ENCODE data around the gene ITGAE. TPM values are rescaled to one million over a fixed set of nuclear protein-coding genes. Genes with fewer than 3 reads are reported as not detected.

ITGAE gene
- total RNA-seq, 2 donors from 2014 or later = 9.1 to 12.9 TPM

DNA sequence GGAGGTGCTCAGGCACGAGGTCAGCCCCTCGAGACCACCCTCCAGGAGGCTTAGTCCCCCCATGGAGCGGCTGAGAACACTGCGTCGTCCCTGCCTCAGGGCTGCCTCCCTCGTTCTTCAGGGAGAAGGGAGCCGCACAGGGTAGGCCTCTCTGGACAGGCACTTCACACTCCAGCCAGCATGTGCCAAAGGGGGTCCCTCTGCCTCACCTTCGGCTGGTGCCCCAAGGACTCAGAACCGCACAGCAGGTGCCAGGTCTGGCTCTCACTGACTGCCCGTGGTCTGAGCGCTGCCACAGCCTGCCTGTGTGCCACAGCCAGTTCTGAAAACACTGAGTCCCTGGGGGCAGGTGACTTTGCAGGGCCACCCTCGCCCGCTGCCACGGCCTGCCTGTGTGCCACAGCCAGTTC is 112.1 kb downstream of the ITGAE start:
- Histone ChIP-seq H3K27me3 (peaks cover 0 to 15% of the 10 kb centered on the region in 2 donors), H3K36me3 (replicated peaks in 1 of 2; ENCODE audit: insufficient read depth in 1 of 2, low read depth in 2 of 2) (no peaks in the 10 kb centered on the region), H3K4me3 (no peak overlapping the region), H3K9me3 (no peaks in the 10 kb centered on the region), H3K4me1 (no peaks in the 10 kb centered on the region), H3K27ac (no peak overlapping the region)
- no peak for TF ChIP-seq POLR2A (IDR thresholded peaks at IDR 0.05)
- DNase-seq (no peak), ATAC-seq (no peak)
- intact Hi-C loops (cut with DNase I) = no loop called here
- WGBS, 2 donors = 60 to 83% methylated on average over 1 to 14 of the region's 14 CpGs

DNA sequence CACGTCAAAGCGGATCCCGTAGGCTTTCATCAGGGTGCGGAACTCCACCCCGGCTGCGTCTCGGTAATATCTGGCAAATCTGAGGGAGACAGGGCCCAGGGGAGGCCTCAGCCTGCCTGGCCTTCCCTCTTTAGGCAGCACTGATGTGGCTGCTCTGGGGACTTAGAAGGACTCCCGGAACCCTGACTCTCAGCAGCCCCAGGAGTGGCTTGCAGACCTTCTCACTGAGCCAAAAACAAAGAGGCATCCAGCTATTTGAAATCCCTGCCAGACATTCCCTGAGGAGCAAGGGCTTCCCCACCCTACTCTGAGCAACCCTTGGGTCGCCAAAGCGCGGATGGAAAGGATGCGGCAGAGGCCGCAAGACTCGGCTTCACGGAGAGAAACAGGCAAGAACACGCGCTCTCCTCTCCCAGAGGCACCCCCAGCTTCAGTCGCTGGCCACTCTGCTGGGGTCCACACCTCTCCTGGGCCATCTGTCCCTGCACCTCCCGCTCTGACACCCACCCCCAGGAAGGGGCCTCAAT is 112.9 kb downstream of the ITGAE start:
- 68 to 76% methylated on average over 9 to 17 of the region's 19 CpGs for WGBS, 2 donors
- Histone ChIP-seq H3K27ac (no peak overlapping the region), H3K4me1 (no peaks in the 10 kb centered on the region), H3K27me3 (peaks cover 0 to 16% of the 10 kb centered on the region in 2 donors), H3K4me3 (no peak overlapping the region), H3K9me3 (no peaks in the 10 kb centered on the region), H3K36me3 (replicated peaks in 1 of 2; ENCODE audit: insufficient read depth in 1 of 2, low read depth in 2 of 2) (no peaks in the 10 kb centered on the region)
- no peak for ATAC-seq
- intact Hi-C loops (cut with DNase I) = no loop called here
- DNase-seq = no peak
- TF ChIP-seq POLR2A (IDR thresholded peaks at IDR 0.05) = no peak
- TF ChIP-seq, protein P1, sequence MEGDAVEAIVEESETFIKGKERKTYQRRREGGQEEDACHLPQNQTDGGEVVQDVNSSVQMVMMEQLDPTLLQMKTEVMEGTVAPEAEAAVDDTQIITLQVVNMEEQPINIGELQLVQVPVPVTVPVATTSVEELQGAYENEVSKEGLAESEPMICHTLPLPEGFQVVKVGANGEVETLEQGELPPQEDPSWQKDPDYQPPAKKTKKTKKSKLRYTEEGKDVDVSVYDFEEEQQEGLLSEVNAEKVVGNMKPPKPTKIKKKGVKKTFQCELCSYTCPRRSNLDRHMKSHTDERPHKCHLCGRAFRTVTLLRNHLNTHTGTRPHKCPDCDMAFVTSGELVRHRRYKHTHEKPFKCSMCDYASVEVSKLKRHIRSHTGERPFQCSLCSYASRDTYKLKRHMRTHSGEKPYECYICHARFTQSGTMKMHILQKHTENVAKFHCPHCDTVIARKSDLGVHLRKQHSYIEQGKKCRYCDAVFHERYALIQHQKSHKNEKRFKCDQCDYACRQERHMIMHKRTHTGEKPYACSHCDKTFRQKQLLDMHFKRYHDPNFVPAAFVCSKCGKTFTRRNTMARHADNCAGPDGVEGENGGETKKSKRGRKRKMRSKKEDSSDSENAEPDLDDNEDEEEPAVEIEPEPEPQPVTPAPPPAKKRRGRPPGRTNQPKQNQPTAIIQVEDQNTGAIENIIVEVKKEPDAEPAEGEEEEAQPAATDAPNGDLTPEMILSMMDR (IDR thresholded peaks at IDR 0.05) = no peak

DNA sequence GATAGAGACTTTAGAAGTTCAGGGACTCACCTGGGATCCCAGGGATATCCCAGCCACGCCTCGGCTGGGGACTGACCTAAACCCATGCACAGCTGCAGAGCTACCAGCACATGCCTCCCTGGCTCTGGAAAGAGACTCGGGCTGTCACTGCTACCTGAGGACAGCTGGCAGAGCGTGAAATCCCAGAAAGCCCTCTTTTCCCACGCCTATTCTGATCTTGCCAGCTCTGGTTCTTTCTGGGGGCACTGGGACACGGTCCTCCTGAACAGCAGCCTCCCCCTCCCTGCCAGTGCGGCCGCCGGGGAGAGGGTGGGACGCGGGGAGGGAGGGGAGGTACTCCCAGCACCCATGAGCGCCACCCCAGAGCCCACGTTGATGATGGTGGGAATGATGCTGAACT is 115.8 kb downstream of the ITGAE start:
- Histone ChIP-seq H3K27ac (no peak overlapping the region), H3K4me3 (no peak overlapping the region), H3K4me1 (no peaks in the 10 kb centered on the region), H3K36me3 (replicated peaks in 1 of 2; ENCODE audit: insufficient read depth in 1 of 2, low read depth in 2 of 2) (no peaks in the 10 kb centered on the region), H3K9me3 (no peaks in the 10 kb centered on the region), H3K27me3 (peaks cover 0 to 11% of the 10 kb centered on the region in 2 donors)
- ATAC-seq (no peak), DNase-seq (no peak)
- WGBS, 2 donors = 24% methylated on average over 12 of the region's 13 CpGs; no CpG with 5 or more reads in 1 of the 2 donors
- no peak for TF ChIP-seq POLR2A (IDR thresholded peaks at IDR 0.05)
- TF ChIP-seq, protein P1 (IDR thresholded peaks at IDR 0.05) = no peak
- intact Hi-C loops (cut with DNase I) = no loop called here

DNA sequence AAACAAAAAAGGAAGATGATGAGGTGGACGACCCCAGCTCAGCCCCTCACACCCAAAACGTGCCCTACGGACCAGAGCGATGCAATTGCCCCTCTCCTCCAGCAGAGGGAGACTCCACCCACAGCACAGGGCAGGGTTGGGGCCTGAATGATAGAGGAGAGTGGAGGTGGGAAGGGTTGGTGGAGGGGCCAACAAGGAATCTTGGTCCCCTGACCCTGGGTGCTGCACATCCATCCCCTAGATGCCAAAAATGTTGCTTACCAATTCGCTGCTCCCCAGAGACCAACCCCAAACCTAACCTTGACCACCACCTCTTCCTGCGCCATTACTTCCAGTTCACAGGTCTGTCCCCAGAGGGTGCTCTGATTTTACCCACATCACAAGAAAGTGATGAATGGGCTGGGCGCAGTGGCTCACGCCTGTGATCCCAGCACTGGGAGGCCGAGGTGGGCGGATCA is 117.9 kb downstream of the ITGAE start:
- Histone ChIP-seq H3K27me3 (peaks cover 0 to 11% of the 10 kb centered on the region in 2 donors), H3K4me3 (no peak overlapping the region), H3K36me3 (replicated peaks in 1 of 2; ENCODE audit: insufficient read depth in 1 of 2, low read depth in 2 of 2) (no peaks in the 10 kb centered on the region), H3K9me3 (no peaks in the 10 kb centered on the region), H3K27ac (no peak overlapping the region), H3K4me1 (no peaks in the 10 kb centered on the region)
- intact Hi-C loops (cut with DNase I) = no loop called here
- WGBS, 2 donors = 24 to 27% methylated on average over 10 of the region's 10 CpGs
- TF ChIP-seq POLR2A (IDR thresholded peaks at IDR 0.05) = no peak
- TF ChIP-seq, protein P1 (IDR thresholded peaks at IDR 0.05) = peak; percentile 57 to 86 (median 77)
- DNase-seq (peak in 1 of 4 donors; percentile 37), ATAC-seq (peak; percentile 81)

DNA sequence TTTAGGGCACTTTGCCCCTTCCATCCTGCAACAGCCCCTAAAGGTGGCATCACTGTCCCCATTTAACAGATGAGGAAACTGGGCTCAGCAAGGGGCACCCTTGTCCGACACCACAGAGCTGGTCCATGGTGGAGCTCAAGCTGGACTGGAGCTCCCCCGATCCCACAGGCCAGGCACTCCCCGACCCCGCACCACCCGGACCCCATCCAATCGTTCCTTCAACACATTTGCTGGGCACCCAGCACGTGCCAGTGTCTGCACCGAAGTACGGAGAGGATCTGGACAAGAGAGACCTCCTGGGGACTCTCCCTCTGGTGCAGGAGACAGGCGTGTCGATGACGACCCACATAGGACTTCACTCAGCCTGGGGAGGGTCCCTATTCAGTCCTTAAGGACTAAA is 119.0 kb downstream of the ITGAE start:
- intact Hi-C loops (cut with DNase I) = no loop called here
- no peak overlapping the region for H3K4me3 ChIP-seq
- peaks cover 0 to 11% of the 10 kb centered on the region in 2 donors for H3K27me3 ChIP-seq
- H3K9me3 ChIP-seq = no peaks in the 10 kb centered on the region
- WGBS, 2 donors = 59 to 63% methylated on average over 7 to 12 of the region's 12 CpGs
- no peak for TF ChIP-seq POLR2A (IDR thresholded peaks at IDR 0.05)
- no peak overlapping the region for H3K27ac ChIP-seq
- ATAC-seq (no peak), DNase-seq (no peak)
- no peaks in the 10 kb centered on the region for H3K4me1 ChIP-seq
- H3K36me3 ChIP-seq (replicated peaks in 1 of 2; ENCODE audit: insufficient read depth in 1 of 2, low read depth in 2 of 2) = no peaks in the 10 kb centered on the region

DNA sequence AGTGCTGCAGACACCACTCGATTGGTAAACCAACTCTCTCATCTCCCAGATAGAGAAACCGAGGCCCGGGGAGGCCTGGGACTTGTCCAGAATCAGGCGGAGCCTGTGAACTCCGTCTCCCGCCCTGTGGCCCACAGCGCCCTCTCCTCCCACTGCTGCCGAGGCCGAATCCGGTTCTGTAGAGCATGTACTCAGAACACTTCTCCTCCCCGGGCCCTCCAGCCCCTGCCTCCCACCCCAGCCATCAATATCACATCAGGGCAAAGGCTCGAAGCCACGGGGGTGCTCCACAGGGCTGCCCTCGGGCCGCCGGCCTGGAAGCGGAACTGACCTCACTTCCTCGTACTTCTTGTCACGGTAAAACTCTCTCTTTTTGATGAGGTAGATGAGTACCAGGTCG is 119.4 kb downstream of the ITGAE start:
- 38 to 57% methylated on average over 11 to 16 of the region's 20 CpGs for WGBS, 2 donors
- DNase-seq = no peak
- H3K4me1 ChIP-seq = no peaks in the 10 kb centered on the region

More for the DNA sequence above, 119.4 kb downstream of the ITGAE start:
- ATAC-seq = no peak
- TF ChIP-seq POLR2A (IDR thresholded peaks at IDR 0.05) = no peak
- TF ChIP-seq, protein P1 (IDR thresholded peaks at IDR 0.05) = no peak
- Histone ChIP-seq H3K27me3 (peaks cover 0 to 11% of the 10 kb centered on the region in 2 donors), H3K9me3 (no peaks in the 10 kb centered on the region), H3K4me3 (no peak overlapping the region), H3K27ac (no peak overlapping the region), H3K36me3 (replicated peaks in 1 of 2; ENCODE audit: insufficient read depth in 1 of 2, low read depth in 2 of 2) (no peaks in the 10 kb centered on the region)
- intact Hi-C loops (cut with DNase I) = no loop called here
